ENCODE data around the gene ZNF565. TPM values are rescaled to one million over a fixed set of nuclear protein-coding genes. Genes with fewer than 3 reads are reported as not detected.
A peak's percentile ranks its signal among the peaks of the same experiment; 100 is the strongest.

The ZNF565 gene
- total and polyA plus RNA-seq, 10 of the 15 experiments (the other 5 are each of a cell fraction or from before 2014, with no cell fraction given): 0.72 to 2.2 (median 1.8) TPM

- TF ChIP-seq, protein P1, sequence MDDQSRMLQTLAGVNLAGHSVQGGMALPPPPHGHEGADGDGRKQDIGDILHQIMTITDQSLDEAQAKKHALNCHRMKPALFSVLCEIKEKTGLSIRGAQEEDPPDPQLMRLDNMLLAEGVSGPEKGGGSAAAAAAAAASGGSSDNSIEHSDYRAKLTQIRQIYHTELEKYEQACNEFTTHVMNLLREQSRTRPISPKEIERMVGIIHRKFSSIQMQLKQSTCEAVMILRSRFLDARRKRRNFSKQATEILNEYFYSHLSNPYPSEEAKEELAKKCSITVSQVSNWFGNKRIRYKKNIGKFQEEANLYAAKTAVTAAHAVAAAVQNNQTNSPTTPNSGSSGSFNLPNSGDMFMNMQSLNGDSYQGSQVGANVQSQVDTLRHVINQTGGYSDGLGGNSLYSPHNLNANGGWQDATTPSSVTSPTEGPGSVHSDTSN (IDR thresholded peaks at IDR 0.05; ENCODE audit: insufficient replicate concordance, low read depth, low read length): no peak
- TF ChIP-seq SUPT20H (IDR thresholded peaks at IDR 0.05; ENCODE audit: borderline replicate concordance, control insufficient read depth, low read depth, low read length) (no peak), ATF3 (IDR thresholded peaks at IDR 0.05; ENCODE audit: borderline replicate concordance, extremely low read depth, low read depth, low read length) (no peak), MTA2 (IDR thresholded peaks at IDR 0.05; ENCODE audit: low read depth) (0 out of 2 replicates have a peak, but pooled peaks have one; percentile 7), SMAD1 (IDR thresholded peaks at IDR 0.05; ENCODE audit: low read depth, partially characterized antibody) (no peak), CBX5 (IDR thresholded peaks at IDR 0.05; ENCODE audit: low read depth) (no peak), JUND (IDR thresholded peaks at IDR 0.05; ENCODE audit: low read depth, low read length) (no peak), RBBP5 (conservative IDR thresholded peaks at IDR 0.05) (no peak), NR2F1 (conservative IDR thresholded peaks at IDR 0.05) (no peak), ZNF622 (IDR thresholded peaks at IDR 0.05) (no peak), PAX5 (IDR thresholded peaks at IDR 0.05; ENCODE audit: borderline replicate concordance, low read depth, low read length) (no peak), CHD4 (IDR thresholded peaks at IDR 0.05) (no peak), EZH2 (IDR thresholded peaks at IDR 0.05; ENCODE audit: borderline replicate concordance, control insufficient read depth, low read depth, low read length) (no peak), ZSCAN29 (IDR thresholded peaks at IDR 0.05) (no peak), POLR2AphosphoS2 (IDR thresholded peaks at IDR 0.05; ENCODE audit: low read depth, low read length) (no peak), SUZ12 (IDR thresholded peaks at IDR 0.05; ENCODE audit: unreplicated experiment) (no peak), EED (IDR thresholded peaks at IDR 0.05; ENCODE audit: low read depth) (peak; percentile 7; the same call in 1 of the 2 replicates), ASH2L (IDR thresholded peaks at IDR 0.05; ENCODE audit: borderline replicate concordance, low read depth) (no peak), SMARCA5 (IDR thresholded peaks at IDR 0.05) (no peak), SRF (IDR thresholded peaks at IDR 0.05; ENCODE audit: low read depth in 2 of 2, low read length in 2 of 2) (no peak), E2F4 (IDR thresholded peaks at IDR 0.05; ENCODE audit: low read depth, low read length) (no peak), ZNF274 (IDR thresholded peaks at IDR 0.05; ENCODE audit: insufficient read depth, insufficient read length) (no peak), KDM1A (IDR thresholded peaks at IDR 0.05; ENCODE audit: borderline replicate concordance) (no peak), BHLHE40 (IDR thresholded peaks at IDR 0.05; ENCODE audit: borderline replicate concordance in 1 of 2, low read depth in 2 of 2, low read length in 1 of 2) (no peak), PKNOX1 (IDR thresholded peaks at IDR 0.05) (no peak)
- TF ChIP-seq, protein P2, sequence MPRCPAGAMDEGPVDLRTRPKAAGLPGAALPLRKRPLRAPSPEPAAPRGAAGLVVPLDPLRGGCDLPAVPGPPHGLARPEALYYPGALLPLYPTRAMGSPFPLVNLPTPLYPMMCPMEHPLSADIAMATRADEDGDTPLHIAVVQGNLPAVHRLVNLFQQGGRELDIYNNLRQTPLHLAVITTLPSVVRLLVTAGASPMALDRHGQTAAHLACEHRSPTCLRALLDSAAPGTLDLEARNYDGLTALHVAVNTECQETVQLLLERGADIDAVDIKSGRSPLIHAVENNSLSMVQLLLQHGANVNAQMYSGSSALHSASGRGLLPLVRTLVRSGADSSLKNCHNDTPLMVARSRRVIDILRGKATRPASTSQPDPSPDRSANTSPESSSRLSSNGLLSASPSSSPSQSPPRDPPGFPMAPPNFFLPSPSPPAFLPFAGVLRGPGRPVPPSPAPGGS (IDR thresholded peaks at IDR 0.05; ENCODE audit: borderline replicate concordance, insufficient read depth, low read depth, low read length, poor library complexity, severe bottlenecking): no peak
Observed at GRCh38 chr19:36215276-36216123, 1.0 kb upstream of the ZNF565 start (continued).
